GM12878 (cell line): ENCODE data around the gene NCOA6. TPM values are rescaled to one million over a fixed set of nuclear protein-coding genes. Genes with fewer than 3 reads are reported as not detected.

ENCODE experiments used
- ATAC-seq: fragments of 200-7000 bp; cut with Tn5 transposase; 3 replicates; pipeline ENCODE4 v1.9.1; 2020; ENCODE audit warnings: mild to moderate bottlenecking, moderate library complexity
- BruUV-seq: library from RNA; stranded (reverse); fragments of 400-500 nt; replicated peaks from 2 replicates; lab custom pipeline; 2021; lab: Mats Ljungman, UMichigan
- CTCF ChIA-PET: fragments of 300-600 bp; sonication (Branson Sonifier 250); formaldehyde crosslinking; extraction: SDS; loops from one replicate; lab custom pipeline; 2021; ENCODE audit warnings: inconsistent platforms; lab: Yijun Ruan, JAX
- POLR2A ChIA-PET: fragments of 350-600 bp; formaldehyde crosslinking; extraction: SDS; loops from one replicate; lab custom pipeline; 2021; ENCODE audit warnings: inconsistent platforms; lab: Charles Lee
- RAD21 ChIA-PET: fragments of 300-600 bp; sonication (Branson Sonifier 250); formaldehyde crosslinking; loops from one replicate; lab custom pipeline; 2023; ENCODE audit warnings: antibody characterized with exemption; ENCODE audit not compliant: unreplicated experiment; lab: Charles Lee
- SMC1A ChIA-PET: fragments of 300-600 bp; sonication (Branson Sonifier 250); formaldehyde crosslinking; loops from one replicate; lab custom pipeline; 2023; ENCODE audit not compliant: unreplicated experiment, uncharacterized antibody; lab: Charles Lee
- DNase-seq: peaks from one replicate; pipeline ENCODE4 v3.0.0-alpha.2; 2011; ENCODE audit warnings: low read depth, low spot score
- FAIRE-seq: peaks from 3 replicates; lab custom pipeline; 2011; peaks lifted over from hg19 to GRCh38; lab: Jason Lieb, UNC
- H2AFZ ChIP-seq: 2 replicates; pipeline ENCODE4 v1.6.0; 2011; ENCODE audit warnings: low read depth, low read length, control low read depth; ENCODE audit not compliant: control insufficient read depth
- H3K27ac ChIP-seq: 2 replicates; pipeline ENCODE4 v1.5.1; 2011; ENCODE audit warnings: control low read depth; ENCODE audit not compliant: control insufficient read depth, insufficient read depth
- H3K27me3 ChIP-seq, 2 experiments: replicated peaks in 1 of 2; 2 replicates each; pipeline versions ENCODE4 v1.6.0 to v1.6.1; 2011; ENCODE audit warnings: low read length in 1 of 2; ENCODE audit not compliant: control insufficient read depth in 2 of 2, insufficient read depth in 2 of 2
- H3K36me3 ChIP-seq, 2 experiments: 2 replicates each; pipeline ENCODE4 v1.5.1; 2011; ENCODE audit warnings: low read length in 1 of 2; ENCODE audit not compliant: control insufficient read depth in 2 of 2, insufficient read depth in 2 of 2
- H3K4me1 ChIP-seq: 2 replicates; pipeline ENCODE4 v1.6.1; 2011; ENCODE audit warnings: mild to moderate bottlenecking, low read length, moderate library complexity, mixed read lengths; ENCODE audit not compliant: control insufficient read depth, insufficient read depth
- H3K4me2 ChIP-seq: 2 replicates; pipeline ENCODE4 v1.6.0; 2011; ENCODE audit warnings: control low read depth; ENCODE audit not compliant: control insufficient read depth, insufficient read depth
- H3K4me3 ChIP-seq: fragments of 200-600 bp; sonication (generic); 2 replicates; pipeline ENCODE4 v1.5.1; 2016
- H3K79me2 ChIP-seq: 2 replicates; pipeline ENCODE4 v1.6.0; 2011; ENCODE audit warnings: low read length; ENCODE audit not compliant: control insufficient read depth, insufficient read depth
- H3K9ac ChIP-seq: 2 replicates; pipeline ENCODE4 v1.8.0; 2011; ENCODE audit warnings: low read length, control low read depth, mixed read lengths; ENCODE audit not compliant: control insufficient read depth, insufficient read depth
- H3K9me3 ChIP-seq: replicated peaks from 3 replicates; pipeline ENCODE4 v1.5.1; 2011; ENCODE audit warnings: mild to moderate bottlenecking, low read length; ENCODE audit not compliant: control insufficient read depth, insufficient read depth
- H4K20me1 ChIP-seq: 2 replicates; pipeline ENCODE4 v1.6.0; 2011; ENCODE audit not compliant: control insufficient read depth, insufficient read depth
- CREB1 ChIP-seq: IDR thresholded peaks from 2 replicates; pipeline ENCODE4 v1.6.1; 2012; ENCODE audit warnings: low read depth, mild to moderate bottlenecking, inconsistent platforms
- CTCF ChIP-seq, 3 experiments: IDR thresholded peaks in 2 of 3; conservative IDR thresholded peaks in 1 of 3; 2 replicates each; pipeline ENCODE4 v1.5.1; 2011; ENCODE audit warnings: low read depth in 3 of 3, low read length in 3 of 3, mild to moderate bottlenecking in 3 of 3, control low read depth in 2 of 3, moderate library complexity in 2 of 3, inconsistent platforms in 1 of 3, mixed read lengths in 1 of 3; ENCODE audit not compliant: control insufficient read depth in 2 of 3, insufficient read depth in 1 of 3; ENCODE audit errors: extremely low read depth in 1 of 3
- HDGF ChIP-seq: fragments of 450-650 bp; IDR thresholded peaks from 2 replicates; pipeline ENCODE4 v1.6.1; 2016; ENCODE audit warnings: antibody characterized with exemption
- IKZF2 ChIP-seq, 2 experiments: fragments of 450-650 bp; IDR thresholded peaks; 2 replicates each; pipeline ENCODE4 v1.6.1; 2017; ENCODE audit warnings: mild to moderate bottlenecking in 2 of 2, moderate library complexity in 2 of 2
- JUNB ChIP-seq: IDR thresholded peaks from 2 replicates; pipeline ENCODE4 v1.6.1; 2016; ENCODE audit warnings: antibody characterized with exemption, mild to moderate bottlenecking
- MEF2B ChIP-seq: fragments of 450-650 bp; IDR thresholded peaks from 2 replicates; pipeline ENCODE4 v1.6.1; 2018; ENCODE audit warnings: mild to moderate bottlenecking, moderate library complexity; ENCODE audit not compliant: partially characterized antibody, poor library complexity, severe bottlenecking
- MTA2 ChIP-seq: fragments of 450-650 bp; IDR thresholded peaks from 2 replicates; pipeline ENCODE4 v1.6.1; 2016; ENCODE audit warnings: low read depth, mild to moderate bottlenecking, moderate library complexity
- MTA3 ChIP-seq: IDR thresholded peaks from 2 replicates; pipeline ENCODE4 v1.6.1; 2012; ENCODE audit warnings: low read length, inconsistent platforms, borderline replicate concordance
- NBN ChIP-seq: fragments of 450-650 bp; IDR thresholded peaks from 2 replicates; pipeline ENCODE4 v1.6.1; 2016
- RAD21 ChIP-seq: IDR thresholded peaks from 2 replicates; pipeline ENCODE4 v1.6.1; 2011; ENCODE audit warnings: mild to moderate bottlenecking, low read depth, low read length, moderate library complexity; ENCODE audit not compliant: insufficient read depth
- RELB ChIP-seq: fragments of 450-650 bp; IDR thresholded peaks from 2 replicates; pipeline ENCODE4 v1.6.1; 2017; ENCODE audit warnings: low read depth, mild to moderate bottlenecking, moderate library complexity
- SIX5 ChIP-seq: IDR thresholded peaks from 2 replicates; pipeline ENCODE4 v1.6.1; 2011; ENCODE audit warnings: mild to moderate bottlenecking, low read depth, low read length, moderate library complexity; ENCODE audit not compliant: severe bottlenecking
- SMC3 ChIP-seq: IDR thresholded peaks from 2 replicates; pipeline ENCODE4 v1.6.1; 2011; ENCODE audit warnings: low read length, improper control_type of control experiment, borderline replicate concordance
- SREBF1 ChIP-seq: IDR thresholded peaks from 2 replicates; pipeline ENCODE4 v1.6.1; 2012; ENCODE audit warnings: mild to moderate bottlenecking, low read length
- TAF1 ChIP-seq: IDR thresholded peaks from 2 replicates; pipeline ENCODE4 v1.6.1; 2011; ENCODE audit warnings: mild to moderate bottlenecking, low read depth, low read length, borderline replicate concordance
- ZZZ3 ChIP-seq: IDR thresholded peaks from 2 replicates; pipeline ENCODE4 v1.6.1; 2011; ENCODE audit warnings: low read depth; ENCODE audit not compliant: control insufficient read depth, insufficient read length
- WGBS: methylation state at CpG from one replicate; pipeline ENCODE4 v1.1.6; 2016; ENCODE audit warnings: low lambda C conversion rate; ENCODE audit not compliant: insufficient replicate concordance, insufficient coverage; ENCODE audit errors: missing lambda C conversion rate; 5-methylcytosine and 5-hydroxymethylcytosine counted together
- in situ Hi-C: fragments of 300-500 bp; cut with MboI; formaldehyde crosslinking; loops from 9 replicates; pipeline ENCODE4 v1.14.3; 2018; ENCODE audit warnings: mixed read lengths
- intact Hi-C: fragments of 100-400 bp; cut with micrococcal nuclease; formaldehyde crosslinking; loops from one replicate; pipeline ENCODE4 v1.14.2; 2022; ENCODE audit not compliant: unreplicated experiment
- polyA plus RNA-seq, 11 experiments: library from polyadenylated mRNA; depleted of rRNA in 4 of 11; unstranded in 6 of 11; stranded (reverse) in 5 of 11; fragments of >200 nt; fragmentation: Nextera tagmentation in 4 of 11; fragmentation: Illumina TruSeq in 1 of 11; extraction: Ambion mirVana in 4 of 11; extraction: Trizol in 1 of 11; gene quantifications; 1 replicate in 1 of 11; 2 replicates in 10 of 11; pipeline versions ENCODE4 v1.2.1 to v1.2.3, GENCODE V29; 2011 to 2016; ENCODE audit warnings: inconsistent platforms in 2 of 11, missing spikeins in 2 of 11, low read depth in 1 of 11
- total RNA-seq, 4 experiments: library from RNA; depleted of rRNA in 3 of 4; stranded (reverse); fragments of >200 nt in 3 of 4; fragmentation: Illumina TruSeq in 1 of 4; extraction: Trizol in 1 of 4; gene quantifications; 2 replicates each; pipeline versions ENCODE4 v1.2.1 to v1.2.3, GENCODE V29; 2013 to 2021
- TF ChIP-seq, protein P1 (sequence below): fragments of 450-650 bp; IDR thresholded peaks from 2 replicates; pipeline ENCODE4 v1.6.1; 2016; ENCODE audit warnings: mild to moderate bottlenecking

Gene NCOA6
- total and polyA plus RNA-seq, 10 of the 15 experiments (the other 5 are each of a cell fraction or from before 2014, with no cell fraction given), result 6.1 to 20.6 (median 12.6) TPM

- TF ChIP-seq RELB (peak; percentile 64), CREB1 (peak; percentile 74; the same call in 1 of the 2 replicates), SIX5 (peak; percentile 8), HDGF (peak; percentile 92), NBN (0 out of 2 replicates have a peak, but pooled peaks have one; percentile 59), ZZZ3 (no peak), IKZF2 (IDR thresholded peaks at IDR 0.05) (peak in 1 of 2 experiments; percentile 52; a peak in 1 of 4 replicates), TAF1 (peak; percentile 39; the same call in 1 of the 2 replicates)
These were observed 116.2 kb downstream of the NCOA6 start (continued) for GRCh38 chr20:34709044-34709830.

GRCh38 chr20:34708621-34709043 lies 116.8 kb downstream of the NCOA6 start:
- Histone ChIP-seq H3K4me1 (peaks cover 21% of the 10 kb centered on the region), H3K36me3 (no peaks in the 10 kb centered on the region; a peak in 2 of 4 replicates), H3K27me3 (no peaks in the 10 kb centered on the region), H3K27ac (peak overlapping the region; percentile 50; the same call in 1 of the 2 replicates), H2AFZ (peak overlapping the region; percentile 88), H3K4me3 (peak overlapping the region; percentile 91), H3K9me3 (no peaks in the 10 kb centered on the region), H4K20me1 (no peaks in the 10 kb centered on the region), H3K4me2 (peak overlapping the region; percentile 65), H3K9ac (peak overlapping the region; percentile 62), H3K79me2 (peaks cover 4% of the 10 kb centered on the region)
- BruUV-seq, result no TSS peak
- 0% methylated on average over 20 of the region's 22 CpGs for WGBS
- FAIRE-seq, result no peak
- DNase-seq, result no peak
- in situ Hi-C loops, result no loop called here
- SMC1A ChIA-PET, result interaction anchor here (0.6 to 13.1 kb wide), 17 partner anchors 11 to 396 kb away, joined by 3 to 146 read pairs (median 4); partner anchors contain the start of gene DYNLRB1
- CTCF ChIA-PET, result interaction anchor here (0.7 to 10.2 kb wide), 25 partner anchors 11 to 395 kb away, joined by 3 to 118 read pairs (median 5); partner anchors contain the start of genes DYNLRB1 and MAP1LC3A
- TF ChIP-seq JUNB (no peak), MEF2B (peak; percentile 25), SREBF1 (no peak), SMC3 (peak; percentile 38; the same call in 1 of the 2 replicates), MTA3 (no peak), CTCF (IDR thresholded peaks at IDR 0.05 in 2 of 3, conservative IDR thresholded peaks at IDR 0.05 in 1 of 3; ENCODE audit: control insufficient read depth in 2 of 3, extremely low read depth in 1 of 3, insufficient read depth in 1 of 3, low read depth in 3 of 3, low read length in 3 of 3) (peak; percentile 51 to 70 (median 66)), IKZF2 (IDR thresholded peaks at IDR 0.05) (peak in 1 of 2 experiments; percentile 29; a peak in 1 of 4 replicates), RAD21 (peak; percentile 64), MTA2 (peak; percentile 14; the same call in 1 of the 2 replicates)
- TF ChIP-seq, protein P1, sequence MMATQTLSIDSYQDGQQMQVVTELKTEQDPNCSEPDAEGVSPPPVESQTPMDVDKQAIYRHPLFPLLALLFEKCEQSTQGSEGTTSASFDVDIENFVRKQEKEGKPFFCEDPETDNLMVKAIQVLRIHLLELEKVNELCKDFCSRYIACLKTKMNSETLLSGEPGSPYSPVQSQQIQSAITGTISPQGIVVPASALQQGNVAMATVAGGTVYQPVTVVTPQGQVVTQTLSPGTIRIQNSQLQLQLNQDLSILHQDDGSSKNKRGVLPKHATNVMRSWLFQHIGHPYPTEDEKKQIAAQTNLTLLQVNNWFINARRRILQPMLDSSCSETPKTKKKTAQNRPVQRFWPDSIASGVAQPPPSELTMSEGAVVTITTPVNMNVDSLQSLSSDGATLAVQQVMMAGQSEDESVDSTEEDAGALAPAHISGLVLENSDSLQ, result no peak
- ATAC-seq, result peak; percentile 21
- intact Hi-C loops, result loop anchor here (1.0 to 5.0 kb wide), 2 partner anchors 170 to 396 kb away; no protein-coding TSS in a partner anchor
- POLR2A ChIA-PET, result interaction anchor here (0.5 to 2.2 kb wide), 7 partner anchors 11 to 396 kb away, joined by 3 to 14 read pairs (median 5); no protein-coding TSS in a partner anchor
- RAD21 ChIA-PET, result interaction anchor here (0.9 to 7.0 kb wide), 17 partner anchors 11 to 406 kb away, joined by 3 to 112 read pairs (median 5); partner anchors contain the start of genes AHCY, DYNLRB1 and PIGU
